Neural progenitor cell (in vitro differentiated cells): Measurements from ENCODE around the gene FRY.

Source experiments
- EZH2 ChIP-seq: fragments of 200-600 bp; sonication (generic); IDR thresholded peaks from 2 replicates; pipeline ENCODE4 v1.6.1; 2017; ENCODE audit warnings: antibody characterized with exemption, mild to moderate bottlenecking, moderate library complexity
- EZH2phosphoT487 ChIP-seq: fragments of 200-600 bp; sonication (generic); IDR thresholded peaks from 2 replicates; pipeline ENCODE4 v1.6.1; 2017; ENCODE audit warnings: antibody characterized with exemption
- TF ChIP-seq, protein P1 (sequence below): fragments of 200-600 bp; sonication (generic); IDR thresholded peaks from 2 replicates; pipeline ENCODE4 v1.5.1; 2017; ENCODE audit warnings: antibody characterized with exemption, mild to moderate bottlenecking

DNA sequence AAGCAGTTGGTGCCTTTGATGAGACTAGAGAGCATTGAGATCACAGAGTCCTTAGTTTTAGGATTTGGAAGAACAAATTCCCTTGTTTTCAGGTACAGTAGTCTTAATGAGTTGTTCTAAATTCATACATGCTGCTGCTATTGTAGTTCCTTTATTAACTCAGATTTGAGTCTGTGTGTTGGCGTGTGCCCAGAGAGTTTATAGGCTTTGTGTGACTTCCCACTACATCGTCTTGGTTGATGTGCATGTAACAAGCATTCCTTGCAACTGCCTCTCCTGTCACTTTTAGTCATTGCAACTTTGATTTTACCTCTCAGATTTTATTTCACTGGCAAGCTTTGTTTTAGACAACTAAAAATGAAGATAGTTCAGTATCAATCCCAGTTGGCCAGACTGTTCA, 148.1 kb downstream of the FRY start:
- TF ChIP-seq, protein P1, sequence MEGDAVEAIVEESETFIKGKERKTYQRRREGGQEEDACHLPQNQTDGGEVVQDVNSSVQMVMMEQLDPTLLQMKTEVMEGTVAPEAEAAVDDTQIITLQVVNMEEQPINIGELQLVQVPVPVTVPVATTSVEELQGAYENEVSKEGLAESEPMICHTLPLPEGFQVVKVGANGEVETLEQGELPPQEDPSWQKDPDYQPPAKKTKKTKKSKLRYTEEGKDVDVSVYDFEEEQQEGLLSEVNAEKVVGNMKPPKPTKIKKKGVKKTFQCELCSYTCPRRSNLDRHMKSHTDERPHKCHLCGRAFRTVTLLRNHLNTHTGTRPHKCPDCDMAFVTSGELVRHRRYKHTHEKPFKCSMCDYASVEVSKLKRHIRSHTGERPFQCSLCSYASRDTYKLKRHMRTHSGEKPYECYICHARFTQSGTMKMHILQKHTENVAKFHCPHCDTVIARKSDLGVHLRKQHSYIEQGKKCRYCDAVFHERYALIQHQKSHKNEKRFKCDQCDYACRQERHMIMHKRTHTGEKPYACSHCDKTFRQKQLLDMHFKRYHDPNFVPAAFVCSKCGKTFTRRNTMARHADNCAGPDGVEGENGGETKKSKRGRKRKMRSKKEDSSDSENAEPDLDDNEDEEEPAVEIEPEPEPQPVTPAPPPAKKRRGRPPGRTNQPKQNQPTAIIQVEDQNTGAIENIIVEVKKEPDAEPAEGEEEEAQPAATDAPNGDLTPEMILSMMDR, result no peak
- TF ChIP-seq EZH2, result no peak
- no peak for TF ChIP-seq EZH2phosphoT487
